GM12878 (cell line): ENCODE measurements around the gene EPHA4. TPM values are rescaled to one million over a fixed set of nuclear protein-coding genes. Genes with fewer than 3 reads are reported as not detected.

Experiments used
- ATAC-seq: fragments of 200-7000 bp; cut with Tn5 transposase; 3 replicates; pipeline ENCODE4 v1.9.1; 2020; ENCODE audit warnings: mild to moderate bottlenecking, moderate library complexity
- BruUV-seq: library from RNA; stranded (reverse); fragments of 400-500 nt; replicated peaks from 2 replicates; lab custom pipeline; 2021; lab: Mats Ljungman, UMichigan
- CTCF ChIA-PET: fragments of 300-600 bp; sonication (Branson Sonifier 250); formaldehyde crosslinking; extraction: SDS; loops from one replicate; lab custom pipeline; 2021; ENCODE audit warnings: inconsistent platforms; lab: Yijun Ruan, JAX
- POLR2A ChIA-PET: fragments of 350-600 bp; formaldehyde crosslinking; extraction: SDS; loops from one replicate; lab custom pipeline; 2021; ENCODE audit warnings: inconsistent platforms; lab: Charles Lee
- RAD21 ChIA-PET: fragments of 300-600 bp; sonication (Branson Sonifier 250); formaldehyde crosslinking; loops from one replicate; lab custom pipeline; 2023; ENCODE audit warnings: antibody characterized with exemption; ENCODE audit not compliant: unreplicated experiment; lab: Charles Lee
- SMC1A ChIA-PET: fragments of 300-600 bp; sonication (Branson Sonifier 250); formaldehyde crosslinking; loops from one replicate; lab custom pipeline; 2023; ENCODE audit not compliant: unreplicated experiment, uncharacterized antibody; lab: Charles Lee
- DNase-seq: peaks from one replicate; pipeline ENCODE4 v3.0.0-alpha.2; 2011; ENCODE audit warnings: low read depth, low spot score
- FAIRE-seq: peaks from 3 replicates; lab custom pipeline; 2011; peaks lifted over from hg19 to GRCh38; lab: Jason Lieb, UNC
- H2AFZ ChIP-seq: 2 replicates; pipeline ENCODE4 v1.6.0; 2011; ENCODE audit warnings: low read depth, low read length, control low read depth; ENCODE audit not compliant: control insufficient read depth
- H3K27ac ChIP-seq: 2 replicates; pipeline ENCODE4 v1.5.1; 2011; ENCODE audit warnings: control low read depth; ENCODE audit not compliant: control insufficient read depth, insufficient read depth
- H3K27me3 ChIP-seq, 2 experiments: replicated peaks in 1 of 2; 2 replicates each; pipeline versions ENCODE4 v1.6.0 to v1.6.1; 2011; ENCODE audit warnings: low read length in 1 of 2; ENCODE audit not compliant: control insufficient read depth in 2 of 2, insufficient read depth in 2 of 2
- H3K36me3 ChIP-seq, 2 experiments: 2 replicates each; pipeline ENCODE4 v1.5.1; 2011; ENCODE audit warnings: low read length in 1 of 2; ENCODE audit not compliant: control insufficient read depth in 2 of 2, insufficient read depth in 2 of 2
- H3K4me1 ChIP-seq: 2 replicates; pipeline ENCODE4 v1.6.1; 2011; ENCODE audit warnings: mild to moderate bottlenecking, low read length, moderate library complexity, mixed read lengths; ENCODE audit not compliant: control insufficient read depth, insufficient read depth
- H3K4me2 ChIP-seq: 2 replicates; pipeline ENCODE4 v1.6.0; 2011; ENCODE audit warnings: control low read depth; ENCODE audit not compliant: control insufficient read depth, insufficient read depth
- H3K4me3 ChIP-seq: fragments of 200-600 bp; sonication (generic); 2 replicates; pipeline ENCODE4 v1.5.1; 2016
- H3K79me2 ChIP-seq: 2 replicates; pipeline ENCODE4 v1.6.0; 2011; ENCODE audit warnings: low read length; ENCODE audit not compliant: control insufficient read depth, insufficient read depth
- H3K9ac ChIP-seq: 2 replicates; pipeline ENCODE4 v1.8.0; 2011; ENCODE audit warnings: low read length, control low read depth, mixed read lengths; ENCODE audit not compliant: control insufficient read depth, insufficient read depth
- H3K9me3 ChIP-seq: replicated peaks from 3 replicates; pipeline ENCODE4 v1.5.1; 2011; ENCODE audit warnings: mild to moderate bottlenecking, low read length; ENCODE audit not compliant: control insufficient read depth, insufficient read depth
- H4K20me1 ChIP-seq: 2 replicates; pipeline ENCODE4 v1.6.0; 2011; ENCODE audit not compliant: control insufficient read depth, insufficient read depth
- BMI1 ChIP-seq: fragments of 450-650 bp; IDR thresholded peaks from 2 replicates; pipeline ENCODE4 v1.6.1; 2016; ENCODE audit warnings: mild to moderate bottlenecking, moderate library complexity, borderline replicate concordance
- EZH2 ChIP-seq: IDR thresholded peaks from 2 replicates; pipeline ENCODE4 v1.6.1; 2012; ENCODE audit warnings: low read depth, mild to moderate bottlenecking, control low read depth, inconsistent platforms, low read length, borderline replicate concordance; ENCODE audit not compliant: control insufficient read depth
- MEF2B ChIP-seq: fragments of 450-650 bp; IDR thresholded peaks from 2 replicates; pipeline ENCODE4 v1.6.1; 2018; ENCODE audit warnings: mild to moderate bottlenecking, moderate library complexity; ENCODE audit not compliant: partially characterized antibody, poor library complexity, severe bottlenecking
- PML ChIP-seq: IDR thresholded peaks from 2 replicates; pipeline ENCODE4 v1.6.1; 2012; ENCODE audit warnings: low read length, inconsistent platforms
- POLR2A ChIP-seq: IDR thresholded peaks from 2 replicates; pipeline ENCODE4 v1.6.1; 2011; ENCODE audit warnings: low read depth, mild to moderate bottlenecking, low read length
- RCOR1 ChIP-seq: conservative IDR thresholded peaks from 2 replicates; pipeline ENCODE4 v1.6.1; 2012; ENCODE audit warnings: low read depth, low read length, improper control_type of control experiment
- SPI1 ChIP-seq: IDR thresholded peaks from 2 replicates; pipeline ENCODE4 v1.6.1; 2011; ENCODE audit warnings: low read depth, mild to moderate bottlenecking, low read length, moderate library complexity, borderline replicate concordance; ENCODE audit not compliant: insufficient read depth
- SUPT20H ChIP-seq: IDR thresholded peaks from 2 replicates; pipeline ENCODE4 v1.6.1; 2011; ENCODE audit warnings: low read depth, mild to moderate bottlenecking, low read length, moderate library complexity, borderline replicate concordance; ENCODE audit not compliant: control insufficient read depth
- in situ Hi-C: fragments of 300-500 bp; cut with MboI; formaldehyde crosslinking; loops from 9 replicates; pipeline ENCODE4 v1.14.3; 2018; ENCODE audit warnings: mixed read lengths
- intact Hi-C: fragments of 100-400 bp; cut with micrococcal nuclease; formaldehyde crosslinking; loops from one replicate; pipeline ENCODE4 v1.14.2; 2022; ENCODE audit not compliant: unreplicated experiment
- polyA plus RNA-seq, 11 experiments: library from polyadenylated mRNA; depleted of rRNA in 4 of 11; unstranded in 6 of 11; stranded (reverse) in 5 of 11; fragments of >200 nt; fragmentation: Nextera tagmentation in 4 of 11; fragmentation: Illumina TruSeq in 1 of 11; extraction: Ambion mirVana in 4 of 11; extraction: Trizol in 1 of 11; gene quantifications; 1 replicate in 1 of 11; 2 replicates in 10 of 11; pipeline versions ENCODE4 v1.2.1 to v1.2.3, GENCODE V29; 2011 to 2016; ENCODE audit warnings: inconsistent platforms in 2 of 11, missing spikeins in 2 of 11, low read depth in 1 of 11
- total RNA-seq, 4 experiments: library from RNA; depleted of rRNA in 3 of 4; stranded (reverse); fragments of >200 nt in 3 of 4; fragmentation: Illumina TruSeq in 1 of 4; extraction: Trizol in 1 of 4; gene quantifications; 2 replicates each; pipeline versions ENCODE4 v1.2.1 to v1.2.3, GENCODE V29; 2013 to 2021
- TF ChIP-seq, protein P1 (sequence below): IDR thresholded peaks from 2 replicates; pipeline ENCODE4 v1.6.1; 2011; ENCODE audit warnings: low read depth, low read length, improper control_type of control experiment, borderline replicate concordance

Gene EPHA4
- total and polyA plus RNA-seq, 10 of the 15 experiments (the other 5 are each of a cell fraction or from before 2014, with no cell fraction given) = 0.06 to 1.5 (median 0.33) TPM; not detected in 1

DNA sequence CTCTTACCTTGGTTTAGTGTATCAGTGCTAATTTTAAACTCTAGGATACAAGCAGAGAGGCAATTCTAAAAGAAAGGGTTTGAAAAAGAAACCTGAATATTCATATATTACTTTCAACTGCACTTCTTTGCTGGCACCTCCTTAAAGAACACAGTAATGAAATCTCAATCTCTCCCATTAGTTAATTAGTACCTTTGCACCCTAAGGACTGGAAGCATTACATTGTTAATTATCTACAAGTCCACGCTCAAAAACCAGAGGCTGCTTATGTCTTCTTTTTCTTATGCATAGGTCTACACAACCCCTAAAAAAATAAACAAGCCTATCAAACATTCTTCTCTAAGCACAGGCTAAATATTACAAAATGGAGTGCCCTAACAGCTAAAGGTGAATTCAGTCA lies 20.2 kb downstream of the EPHA4 start (continued):
- TF ChIP-seq EZH2 (no peak), SUPT20H (no peak), RCOR1 (no peak), PML (no peak), MEF2B (no peak)
- TF ChIP-seq, protein P1, sequence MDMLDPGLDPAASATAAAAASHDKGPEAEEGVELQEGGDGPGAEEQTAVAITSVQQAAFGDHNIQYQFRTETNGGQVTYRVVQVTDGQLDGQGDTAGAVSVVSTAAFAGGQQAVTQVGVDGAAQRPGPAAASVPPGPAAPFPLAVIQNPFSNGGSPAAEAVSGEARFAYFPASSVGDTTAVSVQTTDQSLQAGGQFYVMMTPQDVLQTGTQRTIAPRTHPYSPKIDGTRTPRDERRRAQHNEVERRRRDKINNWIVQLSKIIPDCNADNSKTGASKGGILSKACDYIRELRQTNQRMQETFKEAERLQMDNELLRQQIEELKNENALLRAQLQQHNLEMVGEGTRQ = no peak

DNA sequence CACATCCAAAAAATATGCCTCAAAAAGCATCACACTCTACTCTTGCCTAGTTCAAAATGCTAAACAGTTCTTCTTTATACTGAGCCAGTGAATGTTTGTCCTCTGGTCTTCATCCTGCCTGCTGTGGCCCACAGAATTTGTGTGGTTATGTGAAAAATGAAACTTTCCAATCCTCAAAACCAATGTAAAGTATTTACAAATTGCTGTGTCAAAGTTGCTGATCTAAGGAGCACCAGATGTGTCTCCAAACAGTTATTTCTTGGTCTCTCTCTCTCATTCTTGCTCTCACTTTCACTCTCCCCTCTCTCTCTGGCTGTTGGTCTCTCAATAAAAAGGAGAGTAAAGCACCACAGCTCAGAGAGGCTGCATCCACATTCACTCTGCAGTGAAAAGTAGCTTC lies 23.0 kb downstream of the EPHA4 start:
- FAIRE-seq (no peak), DNase-seq (no peak), ATAC-seq (peak; percentile 86)
- intact Hi-C loops = no loop called here
- no peaks in the 10 kb centered on the region for H3K27me3 ChIP-seq
- H4K20me1 ChIP-seq = no peaks in the 10 kb centered on the region
- in situ Hi-C loops = no loop called here
- H3K9ac ChIP-seq = no peak overlapping the region
- no peak overlapping the region for H2AFZ ChIP-seq
- H3K79me2 ChIP-seq = no peaks in the 10 kb centered on the region
- H3K36me3 ChIP-seq = no peaks in the 10 kb centered on the region
- RAD21 ChIA-PET = no interaction called here
- H3K4me1 ChIP-seq = no peaks in the 10 kb centered on the region; the same call in 1 of the 2 replicates
- no peak for TF ChIP-seq POLR2A
- TF ChIP-seq BMI1 = no peak
- TF ChIP-seq SPI1 = no peak
- no peaks in the 10 kb centered on the region for H3K9me3 ChIP-seq
- H3K27ac ChIP-seq = no peak overlapping the region
- CTCF ChIA-PET = no interaction called here
- H3K4me3 ChIP-seq = no peak overlapping the region
- no TSS peak for BruUV-seq
- SMC1A ChIA-PET = no interaction called here
- no peak overlapping the region for H3K4me2 ChIP-seq
- POLR2A ChIA-PET = no interaction called here
